ENCODE data around the gene PRPF40B. TPM values are rescaled to one million over a fixed set of nuclear protein-coding genes. Genes with fewer than 3 reads are reported as not detected.

PRPF40B gene
- total RNA-seq, 2 experiments from 2014 or later, result 14.4 to 14.6 TPM

DNA sequence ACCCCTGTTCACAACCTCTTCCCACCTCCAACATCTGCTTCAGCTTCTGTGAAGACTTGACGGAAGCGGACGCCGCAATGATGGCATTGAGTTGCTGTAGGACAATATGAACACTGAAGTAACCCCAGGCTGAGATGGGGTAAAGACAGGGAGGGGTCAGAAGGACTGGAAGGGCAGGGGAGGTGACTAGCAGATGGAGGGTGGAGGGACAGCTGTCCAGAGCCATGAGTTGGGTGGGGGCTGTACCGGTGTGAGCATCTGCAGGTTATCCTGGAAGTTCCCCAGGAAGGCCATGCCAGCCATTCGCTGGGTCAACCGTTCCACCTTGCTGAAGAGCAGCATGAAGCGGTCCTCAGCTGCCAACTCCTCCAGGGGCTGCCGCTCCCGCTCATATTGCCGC lies 26.1 kb downstream of the PRPF40B start:
- ChIA-PET CTCF (interaction anchor here (1.8 to 37.2 kb wide), 5 partner anchors 12 to 113 kb away, joined by 5 to 695 read pairs (median 8); partner anchors contain the start of genes FMNL3 and TMBIM6), POLR2A (interaction anchor here (1.3 to 1.7 kb wide), 3 partner anchors 57 to 92 kb away, joined by 3 to 8 read pairs (median 6); partner anchors contain the start of genes FMNL3 and TMBIM6)
- H3K36me3 Mint-ChIP-seq (ENCODE audit: low read depth), result peaks cover 66% of the 10 kb centered on the region
- no peak overlapping the region for H3K4me3 Mint-ChIP-seq
- ATAC-seq (no peak), DNase-seq (no peak)
- H3K27me3 Mint-ChIP-seq (ENCODE audit: low read depth), result no peaks in the 10 kb centered on the region
- H3K27ac Mint-ChIP-seq, result peak overlapping the region; percentile 76
- H3K9me3 Mint-ChIP-seq (ENCODE audit: insufficient read depth), result no peaks in the 10 kb centered on the region
- H3K4me1 Mint-ChIP-seq (ENCODE audit: low read depth), result peaks cover 39% of the 10 kb centered on the region

DNA sequence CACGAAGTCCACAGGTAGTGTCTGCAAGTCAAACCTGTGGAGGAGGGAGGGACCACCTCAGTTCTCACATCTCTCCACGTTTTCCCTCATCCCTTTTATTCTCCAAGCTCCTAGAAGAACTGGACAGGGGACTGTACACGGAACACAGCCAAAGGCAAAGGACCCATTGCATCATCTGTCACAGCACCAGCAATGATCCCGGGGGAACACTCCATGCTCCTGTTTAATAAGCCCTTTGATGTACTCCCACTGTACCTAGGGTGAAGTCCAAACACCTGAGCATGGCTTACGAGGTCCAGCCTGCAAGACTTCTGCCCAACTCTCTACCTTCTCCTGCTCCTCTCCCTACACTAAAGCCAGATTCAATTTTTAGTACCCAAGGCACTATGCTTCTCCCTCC lies 26.5 kb downstream of the PRPF40B start:
- ATAC-seq (no peak), DNase-seq (no peak)
- Mint-ChIP-seq H3K27me3 (ENCODE audit: low read depth) (no peaks in the 10 kb centered on the region), H3K9me3 (ENCODE audit: insufficient read depth) (no peaks in the 10 kb centered on the region), H3K27ac (peak overlapping the region; percentile 56), H3K36me3 (ENCODE audit: low read depth) (peaks cover 61% of the 10 kb centered on the region), H3K4me1 (ENCODE audit: low read depth) (peaks cover 35% of the 10 kb centered on the region), H3K4me3 (no peak overlapping the region)
- ChIA-PET POLR2A (interaction anchor here (1.3 kb wide), 1 partner anchor 92 kb away, joined by 3 read pairs; the partner anchor contains the start of gene TMBIM6), CTCF (interaction anchor here (2.0 to 37.2 kb wide), 3 partner anchors 34 to 113 kb away, joined by 5 to 695 read pairs (median 8); partner anchors contain the start of gene FMNL3)

DNA sequence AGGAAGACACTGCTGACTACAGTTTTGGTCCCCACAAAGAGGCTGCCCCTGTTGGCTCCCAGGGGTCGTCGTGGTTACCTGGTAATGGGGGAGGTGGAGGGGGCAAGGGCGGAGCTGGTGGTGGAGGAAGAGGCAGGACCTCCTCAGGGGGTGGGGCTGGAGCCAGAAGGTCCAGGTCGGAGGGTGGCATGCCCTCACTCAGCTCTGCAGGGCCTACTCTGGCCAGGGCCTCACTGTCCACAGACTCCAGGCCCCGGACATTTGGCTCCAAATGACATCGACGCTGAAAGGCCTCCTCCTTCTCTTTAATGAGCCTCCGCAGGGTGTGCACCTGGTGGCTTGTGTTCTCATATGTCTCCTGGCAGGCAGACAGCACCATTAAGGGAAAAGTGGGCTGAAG lies 28.5 kb downstream of the PRPF40B start:
- CTCF ChIA-PET, result interaction anchor here (1.2 to 37.2 kb wide), 2 partner anchors 13 to 58 kb away, joined by 4 to 695 read pairs; partner anchors contain the start of gene FMNL3
- ATAC-seq (no peak), DNase-seq (no peak)
- peaks cover 39% of the 10 kb centered on the region for H3K4me1 Mint-ChIP-seq (ENCODE audit: low read depth)
- H3K9me3 Mint-ChIP-seq (ENCODE audit: insufficient read depth), result no peaks in the 10 kb centered on the region
- no peak overlapping the region for H3K4me3 Mint-ChIP-seq
- H3K36me3 Mint-ChIP-seq (ENCODE audit: low read depth), result peaks cover 60% of the 10 kb centered on the region
- no peak overlapping the region for H3K27ac Mint-ChIP-seq
- POLR2A ChIA-PET, result interaction anchor here (1.1 to 1.9 kb wide), 2 partner anchors 11 to 19 kb away, joined by 3 to 7 read pairs; no protein-coding TSS in a partner anchor
- H3K27me3 Mint-ChIP-seq (ENCODE audit: low read depth), result no peaks in the 10 kb centered on the region

DNA sequence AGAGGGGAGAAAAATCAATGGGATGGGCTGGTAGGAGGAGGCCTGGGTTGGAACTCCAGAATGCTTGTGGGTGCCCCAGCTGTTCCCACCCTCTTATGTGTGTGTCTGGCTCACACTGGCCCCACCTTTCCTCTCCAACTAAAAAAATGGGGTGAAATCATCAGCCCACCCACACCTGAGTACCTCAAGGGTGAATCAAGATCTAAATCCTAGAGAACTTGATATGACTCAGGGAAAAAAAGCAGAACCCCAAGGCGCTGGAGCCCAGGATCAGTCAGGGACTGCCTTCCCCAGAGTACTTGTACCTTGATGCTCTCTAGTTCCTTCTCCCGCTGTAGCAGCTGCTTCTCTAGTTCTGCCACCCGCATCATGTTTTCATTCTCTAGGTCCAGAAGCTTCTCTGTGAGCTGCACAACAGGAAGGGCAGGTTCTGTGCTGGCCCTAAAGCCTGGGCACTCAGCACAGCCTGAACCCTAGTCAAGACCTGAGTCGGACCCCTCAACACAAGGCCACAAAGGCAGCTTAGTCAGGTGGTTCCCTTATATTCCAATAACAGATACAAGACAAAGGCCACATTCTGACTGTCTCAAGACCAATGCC lies 29.7 kb downstream of the PRPF40B start:
- ChIA-PET POLR2A (interaction anchor here (1.1 to 1.9 kb wide), 2 partner anchors 10 to 18 kb away, joined by 3 to 7 read pairs; no protein-coding TSS in a partner anchor), CTCF (interaction anchor here (1.2 to 37.2 kb wide), 3 partner anchors 10 to 57 kb away, joined by 4 to 695 read pairs (median 9); partner anchors contain the start of gene FMNL3)
- H3K4me3 Mint-ChIP-seq, result no peak overlapping the region
- peak overlapping the region; percentile 26 for H3K27ac Mint-ChIP-seq
- H3K9me3 Mint-ChIP-seq (ENCODE audit: insufficient read depth), result no peaks in the 10 kb centered on the region
- DNase-seq (no peak), ATAC-seq (no peak)
- peaks cover 33% of the 10 kb centered on the region for H3K4me1 Mint-ChIP-seq (ENCODE audit: low read depth)
- no peaks in the 10 kb centered on the region for H3K27me3 Mint-ChIP-seq (ENCODE audit: low read depth)
- H3K36me3 Mint-ChIP-seq (ENCODE audit: low read depth), result peaks cover 59% of the 10 kb centered on the region

DNA sequence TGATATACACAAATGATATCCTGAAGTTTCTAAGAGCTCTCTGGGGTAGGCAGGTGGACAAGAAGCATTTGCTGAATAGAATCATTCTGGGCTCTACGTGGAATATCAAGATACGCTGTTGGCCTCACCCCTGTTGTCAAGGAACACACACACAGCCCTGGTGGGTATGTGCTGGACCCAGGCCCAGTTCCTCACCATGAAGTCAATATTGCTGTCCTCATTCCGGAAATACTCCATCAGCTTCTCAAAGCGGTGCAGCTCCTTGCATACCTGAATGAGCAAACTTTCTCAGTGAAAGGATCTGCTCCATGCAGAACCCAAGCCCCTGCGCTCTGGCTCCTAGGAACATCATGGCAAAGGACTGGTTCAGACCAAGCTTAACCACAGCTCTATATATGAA lies 31.4 kb downstream of the PRPF40B start:
- ATAC-seq, result no peak
- POLR2A ChIA-PET, result interaction anchor here (0.6 to 1.4 kb wide), 4 partner anchors 8 to 101 kb away, joined by 3 to 4 read pairs (median 3); no protein-coding TSS in a partner anchor
- no peak for DNase-seq
- H3K4me3 Mint-ChIP-seq, result no peak overlapping the region
- no peaks in the 10 kb centered on the region for H3K9me3 Mint-ChIP-seq (ENCODE audit: insufficient read depth)
- CTCF ChIA-PET, result interaction anchor here (0.9 to 37.2 kb wide), 6 partner anchors 9 to 55 kb away, joined by 3 to 695 read pairs (median 6); partner anchors contain the start of gene FMNL3
- peaks cover 56% of the 10 kb centered on the region for H3K36me3 Mint-ChIP-seq (ENCODE audit: low read depth)
- H3K27ac Mint-ChIP-seq, result no peak overlapping the region
- H3K27me3 Mint-ChIP-seq (ENCODE audit: low read depth), result no peaks in the 10 kb centered on the region
- H3K4me1 Mint-ChIP-seq (ENCODE audit: low read depth), result peaks cover 19% of the 10 kb centered on the region

DNA sequence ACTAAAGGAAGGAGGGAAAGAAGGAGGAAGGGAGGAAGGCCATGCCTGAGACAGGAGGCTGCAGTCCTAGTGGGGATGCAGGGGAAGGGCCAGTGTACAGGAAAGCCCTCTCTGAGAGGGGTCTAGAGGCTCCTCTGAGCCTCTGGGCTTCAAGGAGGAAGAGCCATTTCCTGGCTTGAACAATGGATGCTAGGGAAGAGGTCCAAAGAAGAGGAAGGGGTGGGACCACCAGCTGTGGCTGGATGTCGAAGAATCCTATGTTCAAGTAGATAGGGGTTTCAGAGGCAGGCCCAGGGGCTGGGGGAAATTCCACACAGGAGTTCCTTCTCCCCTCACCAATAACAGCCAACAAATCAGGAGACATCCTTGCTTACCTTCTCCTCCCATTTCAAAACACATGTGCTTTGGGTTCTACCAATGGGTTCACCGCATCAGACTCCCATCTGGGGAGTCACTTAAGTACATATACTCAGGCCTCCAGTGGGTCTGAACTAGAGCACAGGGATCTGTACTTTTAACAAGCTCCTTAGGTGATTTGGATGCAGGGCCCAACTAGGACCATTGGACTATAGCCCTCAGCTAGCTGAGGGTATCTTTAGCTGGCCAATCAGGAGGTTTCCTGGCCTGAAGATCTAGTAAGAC lies 32.4 kb downstream of the PRPF40B start:
- peaks cover 54% of the 10 kb centered on the region for H3K36me3 Mint-ChIP-seq (ENCODE audit: low read depth)
- ATAC-seq, result no peak

DNA sequence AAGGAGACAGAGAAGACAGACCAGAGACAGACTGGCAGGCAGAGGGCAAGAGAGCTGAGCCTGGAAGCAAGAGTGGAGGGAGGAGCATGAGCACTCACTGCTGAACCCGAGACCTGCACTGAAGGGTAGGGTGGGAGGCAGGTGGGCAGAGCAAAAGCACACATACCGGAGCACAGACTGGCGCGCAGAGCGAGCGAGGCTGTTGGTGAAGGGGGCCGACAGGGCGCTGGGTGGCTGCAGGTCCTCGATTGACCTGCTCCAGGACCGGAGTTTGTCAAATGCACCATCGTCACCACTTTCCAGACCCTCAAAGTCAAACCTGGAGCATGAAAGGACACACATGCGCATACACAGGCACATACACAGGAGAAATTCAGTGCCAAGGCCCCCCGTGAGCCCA lies 34.9 kb downstream of the PRPF40B start:
- ATAC-seq, result no peak
- POLR2A ChIA-PET, result interaction anchor here (0.9 kb wide), 1 partner anchor 83 kb away, joined by 3 read pairs; the partner anchor contains the start of gene TMBIM6
- H3K36me3 Mint-ChIP-seq (ENCODE audit: low read depth), result peaks cover 60% of the 10 kb centered on the region
- H3K27me3 Mint-ChIP-seq (ENCODE audit: low read depth), result no peaks in the 10 kb centered on the region
- H3K9me3 Mint-ChIP-seq (ENCODE audit: insufficient read depth), result no peaks in the 10 kb centered on the region
- H3K4me1 Mint-ChIP-seq (ENCODE audit: low read depth), result peaks cover 50% of the 10 kb centered on the region
- no peak overlapping the region for H3K4me3 Mint-ChIP-seq
- no peak for DNase-seq
- H3K27ac Mint-ChIP-seq, result peak overlapping the region; percentile 27
- CTCF ChIA-PET, result interaction anchor here (0.5 to 37.2 kb wide), 3 partner anchors 52 to 767 kb away, joined by 3 to 695 read pairs (median 3); partner anchors contain the start of genes FMNL3 and TMBIM6

More for the DNA sequence above, 32.4 kb downstream of the PRPF40B start:
- H3K9me3 Mint-ChIP-seq (ENCODE audit: insufficient read depth), result no peaks in the 10 kb centered on the region
- H3K27me3 Mint-ChIP-seq (ENCODE audit: low read depth), result no peaks in the 10 kb centered on the region
- ChIA-PET POLR2A (interaction anchor here (1.5 kb wide), 1 partner anchor 8 kb away, joined by 4 read pairs; no protein-coding TSS in a partner anchor), CTCF (interaction anchor here (0.9 to 37.2 kb wide), 4 partner anchors 8 to 54 kb away, joined by 3 to 695 read pairs (median 16); partner anchors contain the start of gene FMNL3)
- H3K4me3 Mint-ChIP-seq, result no peak overlapping the region
- H3K27ac Mint-ChIP-seq, result peak overlapping the region; percentile 78
- DNase-seq, result no peak
- peaks cover 25% of the 10 kb centered on the region for H3K4me1 Mint-ChIP-seq (ENCODE audit: low read depth)

DNA sequence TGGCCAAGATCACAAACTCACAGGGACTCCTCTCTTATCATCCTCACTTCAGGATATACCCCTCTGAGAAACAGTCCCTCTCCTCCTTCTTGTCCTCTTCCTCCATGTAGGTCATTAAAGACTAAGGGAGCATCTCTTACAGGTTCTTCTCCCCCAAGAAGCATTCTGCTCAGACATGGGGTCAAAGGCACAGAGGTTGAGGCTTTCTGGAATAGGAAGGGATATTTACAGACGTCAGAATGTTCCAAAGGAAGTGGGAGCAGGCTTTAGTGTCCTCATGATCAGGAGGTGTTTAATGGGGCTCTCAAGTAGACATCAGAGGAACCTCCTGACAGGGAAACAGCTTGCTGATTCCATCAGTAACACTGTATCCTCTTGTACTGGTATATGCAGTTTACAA lies 36.4 kb downstream of the PRPF40B start:
- H3K36me3 Mint-ChIP-seq (ENCODE audit: low read depth), result peaks cover 63% of the 10 kb centered on the region
- H3K4me1 Mint-ChIP-seq (ENCODE audit: low read depth), result peaks cover 64% of the 10 kb centered on the region
- H3K27ac Mint-ChIP-seq, result no peak overlapping the region
- no peaks in the 10 kb centered on the region for H3K27me3 Mint-ChIP-seq (ENCODE audit: low read depth)
- DNase-seq, result no peak
- H3K4me3 Mint-ChIP-seq, result no peak overlapping the region
- ChIA-PET CTCF (interaction anchor here (0.9 to 6.4 kb wide), 7 partner anchors 15 to 179 kb away, joined by 3 to 97 read pairs (median 4); partner anchors contain the start of gene FMNL3), POLR2A (no interaction called here)
- no peak for ATAC-seq
- H3K9me3 Mint-ChIP-seq (ENCODE audit: insufficient read depth), result no peaks in the 10 kb centered on the region

DNA sequence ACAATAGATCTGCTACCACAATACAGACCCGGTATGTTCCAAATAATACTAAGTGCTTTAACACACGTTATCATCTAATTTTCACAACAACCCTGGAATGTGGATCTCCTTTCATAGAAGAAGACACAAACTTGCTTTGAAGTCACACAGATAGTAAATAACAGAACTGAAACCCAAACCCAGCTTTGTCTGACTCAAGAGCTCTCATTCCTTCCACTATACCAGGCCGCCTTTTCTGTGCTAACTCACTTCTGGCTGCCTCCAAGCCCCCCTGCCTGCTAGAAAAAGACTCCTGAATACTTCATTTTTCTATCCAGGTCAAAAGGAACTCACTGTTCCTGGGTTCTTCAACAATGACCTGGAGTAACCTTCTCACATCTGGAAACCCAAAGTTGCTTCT lies 37.8 kb downstream of the PRPF40B start:
- Mint-ChIP-seq H3K9me3 (ENCODE audit: insufficient read depth) (no peaks in the 10 kb centered on the region), H3K4me1 (ENCODE audit: low read depth) (peaks cover 69% of the 10 kb centered on the region), H3K4me3 (no peak overlapping the region), H3K27ac (peak overlapping the region; percentile 97), H3K27me3 (ENCODE audit: low read depth) (no peaks in the 10 kb centered on the region), H3K36me3 (ENCODE audit: low read depth) (peaks cover 73% of the 10 kb centered on the region)
- ChIA-PET POLR2A (interaction anchor here (1.0 to 1.5 kb wide), 2 partner anchors 42 to 80 kb away, joined by 3 to 4 read pairs; partner anchors contain the start of gene TMBIM6), CTCF (interaction anchor here (1.1 to 6.4 kb wide), 5 partner anchors 14 to 178 kb away, joined by 4 to 97 read pairs (median 5); partner anchors contain the start of genes FMNL3 and TMBIM6)
- ATAC-seq (no peak), DNase-seq (no peak)

DNA sequence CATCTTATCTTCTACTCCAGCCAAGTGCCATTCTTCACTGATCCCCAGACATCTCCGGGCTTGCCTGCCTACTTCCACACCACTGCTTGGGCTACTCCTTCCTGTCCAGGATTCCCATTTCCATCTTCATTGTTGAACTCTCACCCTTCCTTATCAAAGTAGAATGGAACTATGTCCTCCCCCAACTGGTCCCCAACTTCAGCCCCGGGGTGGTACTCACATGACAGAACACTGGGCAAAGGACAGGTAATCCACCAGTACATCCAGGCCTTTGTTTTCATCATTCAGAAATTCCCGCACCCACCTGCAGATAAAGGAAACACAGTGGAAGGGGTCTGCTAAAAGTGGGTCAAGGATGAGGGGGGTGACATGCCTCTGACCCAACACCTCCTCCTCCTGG lies 38.4 kb downstream of the PRPF40B start:
- peaks cover 66% of the 10 kb centered on the region for H3K4me1 Mint-ChIP-seq (ENCODE audit: low read depth)
- no peak for ATAC-seq

More for the DNA sequence above, 38.4 kb downstream of the PRPF40B start:
- ChIA-PET POLR2A (interaction anchor here (1.0 to 1.7 kb wide), 3 partner anchors 37 to 80 kb away, joined by 3 to 6 read pairs (median 4); partner anchors contain the start of gene TMBIM6), CTCF (interaction anchor here (1.5 to 6.4 kb wide), 5 partner anchors 11 to 101 kb away, joined by 6 to 97 read pairs (median 17); partner anchors contain the start of gene FMNL3)
- DNase-seq, result no peak
- no peak overlapping the region for H3K4me3 Mint-ChIP-seq
- peak overlapping the region; percentile 97 for H3K27ac Mint-ChIP-seq
- H3K27me3 Mint-ChIP-seq (ENCODE audit: low read depth), result no peaks in the 10 kb centered on the region
- no peaks in the 10 kb centered on the region for H3K9me3 Mint-ChIP-seq (ENCODE audit: insufficient read depth)
- H3K36me3 Mint-ChIP-seq (ENCODE audit: low read depth), result peaks cover 69% of the 10 kb centered on the region
